ENCODE results near the gene PHIP. TPM values are rescaled to one million over a fixed set of nuclear protein-coding genes. Genes with fewer than 3 reads are reported as not detected.

Gene PHIP
- total RNA-seq, 1 experiment from 2014 or later: 21.2 TPM

DNA sequence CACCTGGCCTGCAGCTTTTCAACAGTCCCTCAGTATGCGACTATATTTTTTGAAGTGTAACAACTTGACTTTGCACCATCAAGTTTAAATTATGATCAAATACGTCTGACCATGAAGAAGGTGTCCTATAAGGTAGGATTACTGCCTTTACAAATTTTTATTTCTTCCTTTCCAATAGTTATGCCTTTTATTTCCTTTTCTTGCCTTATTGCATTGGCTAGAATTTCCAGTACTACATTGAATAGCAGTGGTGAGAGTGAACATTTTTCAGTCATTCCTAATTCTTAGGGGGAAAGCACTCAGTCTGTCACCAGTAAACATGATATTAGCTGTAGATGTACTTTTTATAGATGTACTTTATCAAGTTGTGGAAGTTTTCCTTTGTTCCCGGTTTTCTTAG, 129.3 kb downstream of the PHIP start:
- ATAC-seq: no peak
- BruUV-seq (replicated peaks): no TSS peak

GRCh38 chr6:78947962-78948361, 130.1 kb downstream of the PHIP start:
- Histone ChIP-seq H3K9ac (ENCODE audit: low read length) (no peak overlapping the region), H3K27me3 (ENCODE audit: low read length) (no peaks in the 10 kb centered on the region), H3K36me3 (ENCODE audit: low read depth, low read length) (peaks cover 63% of the 10 kb centered on the region), H3K79me2 (ENCODE audit: low read length) (no peaks in the 10 kb centered on the region), H3K9me3 (ENCODE audit: low read length) (no peaks in the 10 kb centered on the region), H3F3A (ENCODE audit: low read length, unreplicated experiment) (no peaks in the 10 kb centered on the region), H2AFZ (ENCODE audit: low read length) (no peak overlapping the region), H3K9me2 (replicated peaks; ENCODE audit: low read length) (no peaks in the 10 kb centered on the region), H4K20me1 (ENCODE audit: low read length) (no peaks in the 10 kb centered on the region), H3K27ac (ENCODE audit: low read length) (no peak overlapping the region), H3K4me1 (ENCODE audit: insufficient read depth, low read length) (no peaks in the 10 kb centered on the region), H3K4me3 (ENCODE audit: low read length) (no peak overlapping the region), H3K4me2 (ENCODE audit: low read length) (no peak overlapping the region)
- peak; percentile 35 for ATAC-seq
- POLR2A ChIA-PET (ENCODE audit: unreplicated experiment): no interaction called here
- DNase-seq: peak; percentile 49
- CTCF ChIA-PET: no interaction called here
- TF ChIP-seq, protein P1, sequence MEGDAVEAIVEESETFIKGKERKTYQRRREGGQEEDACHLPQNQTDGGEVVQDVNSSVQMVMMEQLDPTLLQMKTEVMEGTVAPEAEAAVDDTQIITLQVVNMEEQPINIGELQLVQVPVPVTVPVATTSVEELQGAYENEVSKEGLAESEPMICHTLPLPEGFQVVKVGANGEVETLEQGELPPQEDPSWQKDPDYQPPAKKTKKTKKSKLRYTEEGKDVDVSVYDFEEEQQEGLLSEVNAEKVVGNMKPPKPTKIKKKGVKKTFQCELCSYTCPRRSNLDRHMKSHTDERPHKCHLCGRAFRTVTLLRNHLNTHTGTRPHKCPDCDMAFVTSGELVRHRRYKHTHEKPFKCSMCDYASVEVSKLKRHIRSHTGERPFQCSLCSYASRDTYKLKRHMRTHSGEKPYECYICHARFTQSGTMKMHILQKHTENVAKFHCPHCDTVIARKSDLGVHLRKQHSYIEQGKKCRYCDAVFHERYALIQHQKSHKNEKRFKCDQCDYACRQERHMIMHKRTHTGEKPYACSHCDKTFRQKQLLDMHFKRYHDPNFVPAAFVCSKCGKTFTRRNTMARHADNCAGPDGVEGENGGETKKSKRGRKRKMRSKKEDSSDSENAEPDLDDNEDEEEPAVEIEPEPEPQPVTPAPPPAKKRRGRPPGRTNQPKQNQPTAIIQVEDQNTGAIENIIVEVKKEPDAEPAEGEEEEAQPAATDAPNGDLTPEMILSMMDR (conservative IDR thresholded peaks at IDR 0.05; ENCODE audit: low read depth, low read length): no peak
- TF ChIP-seq EZH2 (IDR thresholded peaks at IDR 0.05; ENCODE audit: low read length, unreplicated experiment): no peak
- no peak for TF ChIP-seq EZH2phosphoT487 (IDR thresholded peaks at IDR 0.05; ENCODE audit: borderline replicate concordance, low read length)
- intact Hi-C loops (cut with micrococcal nuclease): no loop called here
- no TSS peak for BruUV-seq (replicated peaks)

More for the DNA sequence above, 129.3 kb downstream of the PHIP start:
- TF ChIP-seq, protein P1 (conservative IDR thresholded peaks at IDR 0.05; ENCODE audit: low read depth, low read length): no peak
- TF ChIP-seq EZH2 (IDR thresholded peaks at IDR 0.05; ENCODE audit: low read length, unreplicated experiment) (no peak), EZH2phosphoT487 (IDR thresholded peaks at IDR 0.05; ENCODE audit: borderline replicate concordance, low read length) (no peak)
- no peak for DNase-seq
- no peaks in the 10 kb centered on the region for H3F3A ChIP-seq (ENCODE audit: low read length, unreplicated experiment)
- ChIA-PET POLR2A (ENCODE audit: unreplicated experiment) (no interaction called here), CTCF (no interaction called here)
- H2AFZ ChIP-seq (ENCODE audit: low read length): no peak overlapping the region
- no peak overlapping the region for H3K27ac ChIP-seq (ENCODE audit: low read length)
- H3K4me1 ChIP-seq (ENCODE audit: insufficient read depth, low read length): no peaks in the 10 kb centered on the region
- H3K9me2 ChIP-seq (replicated peaks; ENCODE audit: low read length): no peaks in the 10 kb centered on the region
- H3K4me2 ChIP-seq (ENCODE audit: low read length): no peak overlapping the region
- H3K9ac ChIP-seq (ENCODE audit: low read length): no peak overlapping the region
- no peaks in the 10 kb centered on the region for H3K9me3 ChIP-seq (ENCODE audit: low read length)
- H3K27me3 ChIP-seq (ENCODE audit: low read length): no peaks in the 10 kb centered on the region
- H4K20me1 ChIP-seq (ENCODE audit: low read length): no peaks in the 10 kb centered on the region
- peaks cover 63% of the 10 kb centered on the region for H3K36me3 ChIP-seq (ENCODE audit: low read depth, low read length)
- no peaks in the 10 kb centered on the region for H3K79me2 ChIP-seq (ENCODE audit: low read length)
- intact Hi-C loops (cut with micrococcal nuclease): no loop called here
- no peak overlapping the region for H3K4me3 ChIP-seq (ENCODE audit: low read length)

DNA sequence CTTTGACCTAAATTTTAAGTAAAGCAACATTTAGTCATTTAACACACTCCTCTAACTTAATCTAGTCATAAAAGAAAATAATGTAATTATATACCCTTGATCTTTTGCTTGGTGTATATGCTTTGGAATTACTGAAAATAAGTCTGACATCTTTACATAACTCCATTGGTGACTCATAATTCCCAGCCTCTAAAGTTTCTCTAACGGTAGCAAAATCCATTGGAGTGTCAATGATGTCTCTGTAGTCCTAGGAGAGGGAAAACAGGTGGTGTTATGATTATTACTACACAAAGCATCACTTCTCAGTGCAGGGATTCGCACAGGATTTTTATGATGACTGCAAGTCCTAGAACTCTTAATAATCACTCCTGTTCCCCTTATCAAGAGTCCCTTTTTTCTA, 130.5 kb downstream of the PHIP start:
- intact Hi-C loops (cut with micrococcal nuclease): no loop called here
- no TSS peak for BruUV-seq (replicated peaks)
- ATAC-seq: no peak
- Histone ChIP-seq H3F3A (ENCODE audit: low read length, unreplicated experiment) (no peaks in the 10 kb centered on the region), H3K27ac (ENCODE audit: low read length) (no peak overlapping the region), H3K4me1 (ENCODE audit: insufficient read depth, low read length) (no peaks in the 10 kb centered on the region), H3K9me3 (ENCODE audit: low read length) (no peaks in the 10 kb centered on the region), H3K9me2 (replicated peaks; ENCODE audit: low read length) (no peaks in the 10 kb centered on the region), H3K27me3 (ENCODE audit: low read length) (no peaks in the 10 kb centered on the region), H3K36me3 (ENCODE audit: low read depth, low read length) (peaks cover 59% of the 10 kb centered on the region), H3K9ac (ENCODE audit: low read length) (no peak overlapping the region), H2AFZ (ENCODE audit: low read length) (no peak overlapping the region), H3K4me2 (ENCODE audit: low read length) (no peak overlapping the region), H3K4me3 (ENCODE audit: low read length) (no peak overlapping the region), H3K79me2 (ENCODE audit: low read length) (no peaks in the 10 kb centered on the region), H4K20me1 (ENCODE audit: low read length) (no peaks in the 10 kb centered on the region)
- CTCF ChIA-PET: no interaction called here
- POLR2A ChIA-PET (ENCODE audit: unreplicated experiment): no interaction called here
- TF ChIP-seq, protein P1 (conservative IDR thresholded peaks at IDR 0.05; ENCODE audit: low read depth, low read length): no peak
- no peak for TF ChIP-seq EZH2 (IDR thresholded peaks at IDR 0.05; ENCODE audit: low read length, unreplicated experiment)
- TF ChIP-seq EZH2phosphoT487 (IDR thresholded peaks at IDR 0.05; ENCODE audit: borderline replicate concordance, low read length): no peak
- DNase-seq: peak; percentile 6

All from PC-3 (cell line).